ENCODE data around the gene DAAM2.

The DAAM2 gene

GRCh38 chr6:39819228-39819627, 27.1 kb downstream of the DAAM2 start:
- DNase-seq (ENCODE audit: low spot score): no peak

- DNase-seq (ENCODE audit: low spot score): no peak
These were observed 27.5 kb downstream of the DAAM2 start for GRCh38 chr6:39819676-39820075.

- DNase-seq (ENCODE audit: low spot score): no peak
These were observed 28.4 kb downstream of the DAAM2 start for GRCh38 chr6:39820553-39820952.

GRCh38 chr6:39821046-39821740, 29.0 kb downstream of the DAAM2 start:
- DNase-seq (ENCODE audit: low spot score): peak; percentile 53

GRCh38 chr6:39821742-39822532, 29.8 kb downstream of the DAAM2 start:
- peak; percentile 92 for DNase-seq (ENCODE audit: low spot score)

- peak; percentile 83 for DNase-seq (ENCODE audit: low spot score)
These were observed 31.0 kb downstream of the DAAM2 start for GRCh38 chr6:39822846-39823815.

- no peak for DNase-seq (ENCODE audit: low spot score)
These were observed 32.1 kb downstream of the DAAM2 start for GRCh38 chr6:39824030-39824926.

- DNase-seq (ENCODE audit: low spot score): no peak
These were observed 37.2 kb downstream of the DAAM2 start for GRCh38 chr6:39829331-39829730.

GRCh38 chr6:39830444-39830843, 38.3 kb downstream of the DAAM2 start:
- no peak for DNase-seq (ENCODE audit: low spot score)

GRCh38 chr6:39831701-39832100, 39.5 kb downstream of the DAAM2 start:
- no peak for DNase-seq (ENCODE audit: low spot score)

GRCh38 chr6:39834278-39834677, 42.1 kb downstream of the DAAM2 start:
- DNase-seq (ENCODE audit: low spot score): no peak

- no peak for DNase-seq (ENCODE audit: low spot score)
These were observed 42.7 kb downstream of the DAAM2 start for GRCh38 chr6:39834866-39835265.

- DNase-seq (ENCODE audit: low spot score): no peak
These were observed 43.7 kb downstream of the DAAM2 start for GRCh38 chr6:39835821-39836295.

- DNase-seq (ENCODE audit: low spot score): no peak
These were observed 44.4 kb downstream of the DAAM2 start for GRCh38 chr6:39836606-39837005.

- DNase-seq (ENCODE audit: low spot score): no peak
These were observed 47.3 kb downstream of the DAAM2 start for GRCh38 chr6:39839445-39839844.

GRCh38 chr6:39840781-39841180, 48.6 kb downstream of the DAAM2 start:
- no peak for DNase-seq (ENCODE audit: low spot score)

- DNase-seq (ENCODE audit: low spot score): no peak
These were observed 49.1 kb downstream of the DAAM2 start for GRCh38 chr6:39841291-39841690.

- DNase-seq (ENCODE audit: low spot score): no peak
These were observed 49.7 kb downstream of the DAAM2 start for GRCh38 chr6:39841923-39842322.

GRCh38 chr6:39843305-39844020, 51.3 kb downstream of the DAAM2 start:
- peak; percentile 54 for DNase-seq (ENCODE audit: low spot score)

GRCh38 chr6:39844866-39845265, 52.7 kb downstream of the DAAM2 start:
- no peak for DNase-seq (ENCODE audit: low spot score)

GRCh38 chr6:39847221-39847620, 55.0 kb downstream of the DAAM2 start:
- no peak for DNase-seq (ENCODE audit: low spot score)

Measured in COLO829 (cell line).